NCI-H82 (cell line): ENCODE results near the gene CLECL1.
A peak's percentile ranks its signal among the peaks of the same experiment; 100 is the strongest.
"Not testable (repeated sequence)": the region's sequence is repeated elsewhere in the genome, so short reads cannot be mapped to it uniquely, and the experiment has no call there.

Experiments
- DNase-seq: peaks from one replicate; lab custom pipeline; 2025; lab: John Stamatoyannopoulos, UW

The CLECL1 gene

GRCh38 chr12:9751204-9752144 is 18.6 kb upstream of the CLECL1 start:
- DNase-seq = peak; percentile 44

- DNase-seq = peak; percentile 86
These were observed 17.6 kb upstream of the CLECL1 start for GRCh38 chr12:9750276-9751203.

GRCh38 chr12:9749640-9750039 is 16.7 kb upstream of the CLECL1 start:
- DNase-seq = no peak

GRCh38 chr12:9745199-9745598 is 12.3 kb upstream of the CLECL1 start:
- DNase-seq = no peak

- no peak for DNase-seq
These were observed 9.8 kb upstream of the CLECL1 start for GRCh38 chr12:9742661-9743060.

- no peak for DNase-seq
These were observed 8.8 kb upstream of the CLECL1 start for GRCh38 chr12:9741726-9742125.

- DNase-seq = no peak
These were observed 7.3 kb upstream of the CLECL1 start for GRCh38 chr12:9740106-9740750.

- not testable (repeated sequence) for DNase-seq
These were observed 6.7 kb upstream of the CLECL1 start for GRCh38 chr12:9739404-9740105.

- not testable (repeated sequence) for DNase-seq
These were observed 6.0 kb upstream of the CLECL1 start for GRCh38 chr12:9738905-9739304.

GRCh38 chr12:9736936-9737705 is 4.2 kb upstream of the CLECL1 start:
- DNase-seq = peak; percentile 51

GRCh38 chr12:9735601-9736000 is 2.7 kb upstream of the CLECL1 start:
- DNase-seq = no peak

- DNase-seq = no peak
These were observed 1.1 kb downstream of the CLECL1 start for GRCh38 chr12:9731797-9732196.

- DNase-seq = no peak
These were observed 1.5 kb downstream of the CLECL1 start for GRCh38 chr12:9731393-9731792.

GRCh38 chr12:9730591-9730990 is 2.3 kb downstream of the CLECL1 start:
- DNase-seq = no peak

GRCh38 chr12:9730011-9730410 is 2.9 kb downstream of the CLECL1 start:
- no peak for DNase-seq

GRCh38 chr12:9729082-9729481 is 3.8 kb downstream of the CLECL1 start:
- DNase-seq = no peak

GRCh38 chr12:9727813-9728212 is 5.1 kb downstream of the CLECL1 start:
- DNase-seq = no peak

- no peak for DNase-seq
These were observed 7.6 kb downstream of the CLECL1 start for GRCh38 chr12:9725213-9725870.

- no peak for DNase-seq
These were observed 8.9 kb downstream of the CLECL1 start for GRCh38 chr12:9724023-9724422.

- no peak for DNase-seq
These were observed 11.4 kb downstream of the CLECL1 start for GRCh38 chr12:9721394-9722092.
